ENCODE measurements around the gene HSFX3.
A peak's percentile ranks its signal among the peaks of the same experiment; 100 is the strongest.
"Not testable (repeated sequence)": the region's sequence is repeated elsewhere in the genome, so short reads cannot be mapped to it uniquely, and the experiment has no call there.

The HSFX3 gene

DNA sequence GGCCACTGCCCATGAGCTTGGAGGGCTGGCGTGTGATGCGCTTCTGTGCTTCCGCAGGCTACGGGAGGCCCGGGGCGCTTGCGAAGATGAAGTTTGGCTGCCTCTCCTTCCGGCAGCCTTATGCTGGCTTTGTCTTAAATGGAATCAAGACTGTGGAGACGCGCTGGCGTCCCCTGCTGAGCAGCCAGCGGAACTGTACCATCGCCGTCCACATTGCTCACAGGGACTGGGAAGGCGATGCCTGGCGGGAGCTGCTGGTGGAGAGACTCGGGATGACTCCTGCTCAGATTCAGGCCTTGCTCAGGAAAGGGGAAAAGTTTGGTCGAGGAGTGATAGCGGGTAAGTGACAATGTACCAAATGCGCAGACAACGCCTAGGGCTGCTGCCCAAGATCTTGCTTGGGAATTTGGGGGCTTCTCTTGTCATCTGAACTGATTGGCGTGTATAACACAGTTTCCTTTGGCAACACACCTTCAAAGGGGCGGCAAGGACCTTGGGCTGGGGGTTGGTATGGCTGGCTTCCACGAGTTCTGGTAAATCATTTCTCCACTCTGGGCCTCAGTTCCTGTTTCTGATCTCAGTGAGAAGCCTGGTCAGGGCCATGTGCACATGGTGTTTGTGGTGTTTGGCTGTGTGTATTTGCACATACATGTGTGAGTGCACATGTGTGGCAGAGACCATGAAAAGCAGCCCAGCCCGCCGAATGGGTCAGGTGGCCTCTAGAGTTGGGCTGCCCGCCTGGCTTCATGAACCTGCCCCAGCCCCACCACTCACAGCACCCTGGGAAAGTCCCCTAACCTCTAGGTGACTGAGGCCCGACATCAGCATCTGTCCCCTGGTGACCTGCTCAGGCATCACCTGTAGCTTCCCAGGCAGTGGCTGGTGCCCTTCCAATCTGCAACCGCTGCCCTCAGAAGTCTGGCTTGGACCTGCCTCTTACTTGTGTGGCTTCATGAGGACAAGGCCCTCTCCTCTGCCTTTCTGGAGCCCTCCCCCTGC lies 3.9 kb downstream of the HSFX3 start:
- H3K79me2 ChIP-seq (ENCODE audit: insufficient read depth, low read length); H3K4me2 ChIP-seq (ENCODE audit: insufficient read depth, low read length); H3K4me1 ChIP-seq (ENCODE audit: insufficient read depth, low read length); H2AFZ ChIP-seq (ENCODE audit: low read depth, low read length); ATAC-seq (ENCODE audit: insufficient read depth, low read depth); H4K20me1 ChIP-seq (ENCODE audit: insufficient read depth, low read length); H3K4me3 ChIP-seq (ENCODE audit: low read depth in 1 of 2, low read length in 2 of 2); H3K9ac ChIP-seq (ENCODE audit: low read depth, low read length); H3K27ac ChIP-seq (ENCODE audit: low read length); H3K27me3 ChIP-seq (ENCODE audit: insufficient read depth, low read length, poor library complexity); H3K36me3 ChIP-seq (ENCODE audit: insufficient read depth, low read length); H3K9me3 ChIP-seq (ENCODE audit: insufficient read depth, low read length, severe bottlenecking): not testable (repeated sequence)
- DNase-seq: peak; percentile 10
- TF ChIP-seq, protein P1, sequence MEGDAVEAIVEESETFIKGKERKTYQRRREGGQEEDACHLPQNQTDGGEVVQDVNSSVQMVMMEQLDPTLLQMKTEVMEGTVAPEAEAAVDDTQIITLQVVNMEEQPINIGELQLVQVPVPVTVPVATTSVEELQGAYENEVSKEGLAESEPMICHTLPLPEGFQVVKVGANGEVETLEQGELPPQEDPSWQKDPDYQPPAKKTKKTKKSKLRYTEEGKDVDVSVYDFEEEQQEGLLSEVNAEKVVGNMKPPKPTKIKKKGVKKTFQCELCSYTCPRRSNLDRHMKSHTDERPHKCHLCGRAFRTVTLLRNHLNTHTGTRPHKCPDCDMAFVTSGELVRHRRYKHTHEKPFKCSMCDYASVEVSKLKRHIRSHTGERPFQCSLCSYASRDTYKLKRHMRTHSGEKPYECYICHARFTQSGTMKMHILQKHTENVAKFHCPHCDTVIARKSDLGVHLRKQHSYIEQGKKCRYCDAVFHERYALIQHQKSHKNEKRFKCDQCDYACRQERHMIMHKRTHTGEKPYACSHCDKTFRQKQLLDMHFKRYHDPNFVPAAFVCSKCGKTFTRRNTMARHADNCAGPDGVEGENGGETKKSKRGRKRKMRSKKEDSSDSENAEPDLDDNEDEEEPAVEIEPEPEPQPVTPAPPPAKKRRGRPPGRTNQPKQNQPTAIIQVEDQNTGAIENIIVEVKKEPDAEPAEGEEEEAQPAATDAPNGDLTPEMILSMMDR (IDR thresholded peaks at IDR 0.05; ENCODE audit: borderline replicate concordance, extremely low read depth, low read length, poor library complexity, severe bottlenecking): peak; percentile 22

DNA sequence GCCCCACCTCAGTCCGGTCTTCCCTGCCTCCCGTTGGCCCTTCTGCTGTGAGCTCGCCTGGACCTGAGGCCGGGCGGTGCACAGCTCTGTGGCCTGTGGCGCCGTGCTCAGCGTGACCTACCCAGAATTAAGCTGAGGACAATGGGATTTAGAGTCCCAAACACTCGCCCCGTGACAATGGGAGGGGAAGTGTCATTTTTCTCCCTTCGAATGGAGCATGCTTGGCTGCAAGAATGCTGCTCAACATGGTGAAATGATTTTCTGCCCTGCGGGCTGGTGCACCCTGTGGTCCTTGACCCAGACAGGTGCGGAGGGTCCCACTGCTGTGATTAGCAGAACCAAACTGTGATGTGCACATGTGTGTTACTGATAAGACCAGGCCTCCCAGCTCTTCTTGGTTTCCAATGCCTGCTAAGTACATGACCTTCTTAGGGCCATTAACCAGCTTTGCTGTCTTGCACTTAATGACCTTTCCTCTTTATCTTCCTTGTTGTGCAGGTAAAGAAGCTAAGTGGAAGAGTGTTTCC lies 8.1 kb downstream of the HSFX3 start:
- no peak for DNase-seq
- Histone ChIP-seq H3K27ac (ENCODE audit: low read length) (peak overlapping the region; percentile 86), H3K79me2 (ENCODE audit: insufficient read depth, low read length) (peaks cover 8% of the 10 kb centered on the region)

DNA sequence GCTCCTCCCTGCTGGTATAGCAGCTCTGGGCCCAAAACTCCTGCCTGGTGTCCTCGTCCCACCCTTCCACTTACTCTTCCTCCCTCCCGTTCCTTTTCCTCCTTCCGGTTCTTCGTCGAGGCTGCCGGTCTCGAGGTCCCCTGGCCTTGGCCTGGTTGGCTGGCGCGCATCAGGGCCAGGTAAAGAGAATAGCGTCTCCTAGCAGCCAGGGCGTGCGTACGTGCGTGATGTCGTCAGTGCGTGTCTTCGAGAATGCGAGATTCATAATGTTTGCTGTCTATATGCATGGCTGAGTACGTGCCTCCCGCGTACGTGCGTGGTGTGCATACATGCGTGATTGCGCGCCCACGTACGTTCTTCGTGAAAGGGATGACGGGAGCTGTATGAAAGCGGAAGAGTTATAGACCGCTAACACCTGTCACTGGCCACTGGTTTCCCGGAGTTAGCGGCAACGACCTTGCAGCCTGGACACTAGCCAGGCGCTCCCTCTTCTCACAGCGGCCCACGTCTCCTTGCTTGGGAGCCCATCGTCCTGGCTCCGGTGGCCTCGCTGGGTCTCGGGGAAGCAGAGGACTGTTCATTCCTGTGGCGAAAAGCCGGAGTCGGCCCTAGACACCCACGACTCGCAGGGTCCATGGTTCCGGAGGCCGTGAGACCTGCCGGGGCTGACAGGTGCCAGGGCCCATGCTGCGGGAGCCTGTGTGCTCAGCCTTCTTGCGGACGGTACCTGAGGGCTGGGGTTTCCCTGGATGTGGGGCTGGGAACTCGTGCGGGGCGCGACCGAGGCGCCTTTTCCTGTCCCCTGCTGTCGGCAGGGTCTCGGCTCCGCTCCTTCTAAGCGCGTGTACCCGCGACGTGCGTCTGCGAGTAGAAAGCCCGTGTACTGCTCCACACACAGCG lies 8.9 kb downstream of the HSFX3 start, which contains the start of gene EOLA1:
Gene EOLA1, plus strand, starts transcription at position 392 of the 900 bp plus-strand sequence. CDS start 4,619 bp downstream, outside the sequence.
- peak; percentile 70 for ATAC-seq (ENCODE audit: insufficient read depth, low read depth)
- H2AFZ ChIP-seq (ENCODE audit: low read depth, low read length): peak within 1 kb of the TSS; percentile 96
- H4K20me1 ChIP-seq (ENCODE audit: insufficient read depth, low read length): peaks cover 4% of the 10 kb centered on the region; the same call in 1 of the 2 replicates
- TF ChIP-seq EZH2 (IDR thresholded peaks at IDR 0.05; ENCODE audit: borderline replicate concordance, low read depth, low read length, severe bottlenecking): no peak
- TF ChIP-seq, protein P1 (IDR thresholded peaks at IDR 0.05; ENCODE audit: borderline replicate concordance, extremely low read depth, low read length, poor library complexity, severe bottlenecking): no peak
- H3K9me3 ChIP-seq (ENCODE audit: insufficient read depth, low read length, severe bottlenecking): no peaks in the 10 kb centered on the region
- H3K36me3 ChIP-seq (ENCODE audit: insufficient read depth, low read length): peaks cover 2% of the 10 kb centered on the region
- H3K27me3 ChIP-seq (ENCODE audit: insufficient read depth, low read length, poor library complexity): no peaks in the 10 kb centered on the region
- H3K79me2 ChIP-seq (ENCODE audit: insufficient read depth, low read length): peaks cover 8% of the 10 kb centered on the region
- H3K4me1 ChIP-seq (ENCODE audit: insufficient read depth, low read length): peaks cover 13% of the 10 kb centered on the region
- H3K27ac ChIP-seq (ENCODE audit: low read length): peak within 1 kb of the TSS; percentile 86
- peak; percentile 90 for DNase-seq
- peak within 1 kb of the TSS; percentile 66 to 94; a peak in 3 of 4 replicates for H3K4me3 ChIP-seq (ENCODE audit: low read depth in 1 of 2, low read length in 2 of 2)
- H3K9ac ChIP-seq (ENCODE audit: low read depth, low read length): peak within 1 kb of the TSS; percentile 74
- peak within 1 kb of the TSS; percentile 87 for H3K4me2 ChIP-seq (ENCODE audit: insufficient read depth, low read length)

More for the DNA sequence above, 8.1 kb downstream of the HSFX3 start:
- Histone ChIP-seq H3K4me3 (ENCODE audit: low read depth in 1 of 2, low read length in 2 of 2) (peak overlapping the region; percentile 66 to 94; a peak in 3 of 4 replicates), H4K20me1 (ENCODE audit: insufficient read depth, low read length) (peaks cover 4% of the 10 kb centered on the region; the same call in 1 of the 2 replicates), H3K9me3 (ENCODE audit: insufficient read depth, low read length, severe bottlenecking) (no peaks in the 10 kb centered on the region), H2AFZ (ENCODE audit: low read depth, low read length) (peak overlapping the region; percentile 96; the same call in 1 of the 2 replicates), H3K9ac (ENCODE audit: low read depth, low read length) (peak overlapping the region; percentile 74), H3K4me2 (ENCODE audit: insufficient read depth, low read length) (peak overlapping the region; percentile 87), H3K27me3 (ENCODE audit: insufficient read depth, low read length, poor library complexity) (no peaks in the 10 kb centered on the region), H3K4me1 (ENCODE audit: insufficient read depth, low read length) (peaks cover 13% of the 10 kb centered on the region), H3K36me3 (ENCODE audit: insufficient read depth, low read length) (peaks cover 2% of the 10 kb centered on the region)
- TF ChIP-seq, protein P1 (IDR thresholded peaks at IDR 0.05; ENCODE audit: borderline replicate concordance, extremely low read depth, low read length, poor library complexity, severe bottlenecking): no peak
- no peak for TF ChIP-seq EZH2 (IDR thresholded peaks at IDR 0.05; ENCODE audit: borderline replicate concordance, low read depth, low read length, severe bottlenecking)
- no peak for ATAC-seq (ENCODE audit: insufficient read depth, low read depth)

Data from DND-41 (cell line).